Brain pericyte (primary cell): ENCODE data around the gene B3GNT5.
A peak's percentile ranks its signal among the peaks of the same experiment; 100 is the strongest.

Source experiments
- DNase-seq: peaks from one replicate; pipeline ENCODE4 v3.0.0-alpha.2; 2012; ENCODE audit warnings: low read depth, low spot score

B3GNT5 gene

GRCh38 chr3:183265157-183265642 lies 12.1 kb downstream of the B3GNT5 start:
- DNase-seq, result no peak

- DNase-seq, result peak; percentile 73
Measured at GRCh38 chr3:183265834-183266417, 12.9 kb downstream of the B3GNT5 start.

- DNase-seq, result no peak
Measured at GRCh38 chr3:183266454-183266853, 13.4 kb downstream of the B3GNT5 start.

- no peak for DNase-seq
Measured at GRCh38 chr3:183267140-183267539, 14.1 kb downstream of the B3GNT5 start.

GRCh38 chr3:183268366-183268765 lies 15.3 kb downstream of the B3GNT5 start:
- no peak for DNase-seq

GRCh38 chr3:183269345-183269744 lies 16.3 kb downstream of the B3GNT5 start:
- DNase-seq, result no peak

GRCh38 chr3:183270344-183270743 lies 17.3 kb downstream of the B3GNT5 start:
- no peak for DNase-seq

- DNase-seq, result no peak
Measured at GRCh38 chr3:183272142-183272541, 19.1 kb downstream of the B3GNT5 start.

GRCh38 chr3:183272791-183273190 lies 19.7 kb downstream of the B3GNT5 start:
- DNase-seq, result no peak

GRCh38 chr3:183274609-183275008 lies 21.6 kb downstream of the B3GNT5 start:
- DNase-seq, result no peak

GRCh38 chr3:183275418-183275817 lies 22.4 kb downstream of the B3GNT5 start:
- peak; percentile 76 for DNase-seq

GRCh38 chr3:183275937-183276336 lies 22.9 kb downstream of the B3GNT5 start:
- no peak for DNase-seq

- DNase-seq, result no peak
Measured at GRCh38 chr3:183277260-183277659, 24.2 kb downstream of the B3GNT5 start.

GRCh38 chr3:183278479-183279088 lies 25.5 kb downstream of the B3GNT5 start:
- DNase-seq, result no peak

- DNase-seq, result no peak
Measured at GRCh38 chr3:183279371-183279770, 26.3 kb downstream of the B3GNT5 start.

- no peak for DNase-seq
Measured at GRCh38 chr3:183281126-183281797, 28.2 kb downstream of the B3GNT5 start.

GRCh38 chr3:183283886-183284285 lies 30.8 kb downstream of the B3GNT5 start:
- DNase-seq, result no peak

- DNase-seq, result no peak
Measured at GRCh38 chr3:183284570-183284969, 31.5 kb downstream of the B3GNT5 start.

- no peak for DNase-seq
Measured at GRCh38 chr3:183285318-183285717, 32.3 kb downstream of the B3GNT5 start.

- DNase-seq, result peak; percentile 91
Measured at GRCh38 chr3:183285828-183286457, 32.9 kb downstream of the B3GNT5 start.

- no peak for DNase-seq
Measured at GRCh38 chr3:183287301-183287971, 34.4 kb downstream of the B3GNT5 start.

- DNase-seq, result no peak
Measured at GRCh38 chr3:183288117-183288516, 35.1 kb downstream of the B3GNT5 start.
